ENCODE data around the gene PNPLA2.

Gene PNPLA2

DNA sequence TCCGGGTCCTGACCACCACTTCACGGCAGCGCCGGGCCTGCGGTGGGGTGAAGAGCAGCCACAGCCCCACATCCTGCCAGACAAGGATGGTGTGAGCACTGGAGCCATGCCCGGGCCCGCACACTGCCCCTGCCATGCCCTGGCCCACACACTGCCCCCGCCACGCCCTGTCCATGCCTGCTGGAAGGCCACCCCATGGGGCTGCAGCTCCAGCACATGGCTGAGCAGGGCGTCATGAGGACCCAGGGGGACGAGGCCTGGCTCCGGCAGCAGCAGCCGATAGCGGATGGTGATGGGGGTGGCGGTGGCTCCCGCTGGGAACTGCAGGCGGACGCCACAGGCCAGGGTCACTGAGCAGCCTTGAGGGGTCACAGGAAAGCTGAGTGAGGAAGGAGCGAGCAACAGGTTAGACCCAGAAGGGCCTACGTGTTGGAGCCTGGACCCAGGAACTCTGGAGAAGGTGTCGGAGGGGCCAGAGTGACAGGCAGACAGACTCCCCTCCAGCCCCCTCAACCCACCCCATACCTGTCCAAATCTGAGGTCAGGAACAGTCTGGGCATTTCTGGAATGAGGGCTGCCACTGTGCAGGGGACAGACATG is 16.6 kb upstream of the PNPLA2 start:
- no peaks in the 10 kb centered on the region for H3K27me3 Mint-ChIP-seq
- no peak overlapping the region for H3K4me3 Mint-ChIP-seq
- DNase-seq: no peak
- no peak overlapping the region for H3K27ac Mint-ChIP-seq
- peaks cover 7% of the 10 kb centered on the region for H3K4me1 Mint-ChIP-seq
- ATAC-seq: no peak
- H3K9me3 Mint-ChIP-seq: no peaks in the 10 kb centered on the region
- H3K36me3 Mint-ChIP-seq (ENCODE audit: low read depth): no peaks in the 10 kb centered on the region

DNA sequence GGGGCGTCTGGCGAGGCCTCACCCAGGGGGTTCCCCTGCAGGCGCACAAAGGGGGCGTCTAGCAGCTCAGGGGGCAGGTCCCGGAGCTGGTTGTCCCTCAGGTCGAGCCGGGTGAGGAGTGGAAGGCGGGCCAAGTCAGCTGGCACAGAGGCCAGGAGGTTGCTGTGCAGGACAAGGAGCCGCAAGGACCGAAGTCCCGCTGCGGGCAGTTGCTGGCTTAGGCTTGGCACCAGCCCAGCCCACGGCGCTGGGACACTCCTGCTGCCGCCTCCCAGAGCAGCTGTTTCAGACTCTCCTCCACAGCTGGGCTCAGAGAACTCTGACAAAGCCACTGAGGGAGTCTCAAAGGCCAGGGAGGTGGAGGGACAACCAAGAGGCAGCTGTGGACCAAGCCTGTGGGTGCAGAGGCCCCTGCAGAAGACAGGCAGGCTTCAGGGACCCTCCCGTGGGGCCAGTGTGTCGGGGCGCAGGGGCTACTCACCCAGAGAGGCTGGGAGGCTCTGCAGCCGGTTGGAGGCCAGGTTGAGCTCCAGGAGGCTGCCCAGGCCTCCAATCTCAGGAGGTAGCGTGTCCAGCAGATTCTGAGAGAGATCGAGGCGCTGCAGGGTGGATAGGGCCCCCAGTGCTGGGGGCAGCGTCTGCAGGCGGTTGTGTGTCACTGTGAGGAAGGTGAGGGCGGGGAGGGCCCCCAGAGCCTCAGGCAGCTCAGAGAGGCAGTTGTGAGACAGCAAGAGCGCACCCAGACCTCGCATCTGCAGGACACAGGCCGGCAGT is 15.8 kb upstream of the PNPLA2 start:
- ATAC-seq (no peak), DNase-seq (no peak)
- no peaks in the 10 kb centered on the region for H3K27me3 Mint-ChIP-seq
- no peaks in the 10 kb centered on the region for H3K36me3 Mint-ChIP-seq (ENCODE audit: low read depth)
- H3K4me1 Mint-ChIP-seq: peaks cover 9% of the 10 kb centered on the region
- H3K9me3 Mint-ChIP-seq: no peaks in the 10 kb centered on the region
- no peak overlapping the region for H3K27ac Mint-ChIP-seq
- H3K4me3 Mint-ChIP-seq: peak overlapping the region; percentile 43

DNA sequence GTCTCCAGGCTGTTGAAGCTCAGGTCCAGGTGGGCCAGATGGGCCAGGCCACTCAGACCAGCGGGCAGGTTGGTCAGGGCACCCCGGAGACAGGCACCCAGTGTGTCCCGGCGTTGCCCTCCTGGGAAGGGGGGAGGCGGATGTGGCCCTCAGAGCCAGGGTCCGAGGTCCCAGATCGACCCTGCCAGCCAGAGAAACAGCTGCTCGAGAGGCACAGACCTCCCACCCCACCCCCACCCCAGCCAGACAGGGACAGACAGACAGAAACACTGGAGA is 15.3 kb upstream of the PNPLA2 start:
- Mint-ChIP-seq H3K36me3 (ENCODE audit: low read depth) (no peaks in the 10 kb centered on the region), H3K9me3 (no peaks in the 10 kb centered on the region), H3K4me3 (peak overlapping the region; percentile 45), H3K27me3 (no peaks in the 10 kb centered on the region), H3K27ac (no peak overlapping the region), H3K4me1 (peaks cover 13% of the 10 kb centered on the region)
- DNase-seq (no peak), ATAC-seq (no peak)

DNA sequence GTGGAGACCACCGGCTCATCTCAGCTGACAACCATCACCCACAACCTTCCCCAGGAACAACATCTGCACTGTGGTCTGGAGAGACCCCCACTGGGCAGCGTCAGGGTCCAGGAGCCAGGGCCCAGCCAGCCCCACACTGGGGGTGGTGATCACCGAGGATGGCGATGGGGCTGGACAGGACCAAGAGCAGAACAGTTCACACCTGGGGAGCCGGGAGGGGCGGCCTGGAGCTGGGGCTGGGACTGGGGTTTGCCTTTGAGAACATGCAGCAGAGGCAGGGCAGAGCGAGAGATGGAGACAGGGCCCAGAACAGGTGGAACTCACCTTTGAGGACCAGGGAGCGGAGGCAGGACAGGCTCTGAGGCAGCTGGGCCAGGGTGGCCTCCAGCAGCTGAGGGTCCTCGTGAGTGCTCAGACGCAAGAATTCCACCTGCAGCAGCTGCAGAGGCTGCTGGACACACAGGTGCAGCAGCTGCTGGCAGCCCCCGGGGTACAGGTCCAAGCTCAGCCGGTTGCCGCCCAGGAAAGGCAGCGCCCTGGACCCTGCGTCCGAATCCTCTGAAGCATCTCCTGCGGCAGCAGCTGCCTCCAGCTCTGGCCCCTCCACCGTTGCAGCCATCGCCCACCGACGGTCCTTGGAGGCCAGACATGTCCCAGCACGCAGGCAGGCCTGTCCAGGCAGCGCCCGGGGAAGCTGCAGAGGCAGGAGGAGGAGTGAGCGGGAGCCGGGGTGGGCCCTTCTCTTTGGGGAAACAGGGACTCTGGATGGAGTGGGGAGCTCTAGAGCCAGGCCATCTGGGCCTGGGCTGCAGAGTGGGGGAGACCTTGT is 14.7 kb upstream of the PNPLA2 start:
- no peaks in the 10 kb centered on the region for H3K9me3 Mint-ChIP-seq
- H3K4me3 Mint-ChIP-seq: peak overlapping the region; percentile 77
- H3K4me1 Mint-ChIP-seq: peaks cover 19% of the 10 kb centered on the region
- DNase-seq: no peak
- ATAC-seq: no peak
- no peaks in the 10 kb centered on the region for H3K27me3 Mint-ChIP-seq
- peaks cover 1% of the 10 kb centered on the region for H3K36me3 Mint-ChIP-seq (ENCODE audit: low read depth)
- peak overlapping the region; percentile 39 for H3K27ac Mint-ChIP-seq

DNA sequence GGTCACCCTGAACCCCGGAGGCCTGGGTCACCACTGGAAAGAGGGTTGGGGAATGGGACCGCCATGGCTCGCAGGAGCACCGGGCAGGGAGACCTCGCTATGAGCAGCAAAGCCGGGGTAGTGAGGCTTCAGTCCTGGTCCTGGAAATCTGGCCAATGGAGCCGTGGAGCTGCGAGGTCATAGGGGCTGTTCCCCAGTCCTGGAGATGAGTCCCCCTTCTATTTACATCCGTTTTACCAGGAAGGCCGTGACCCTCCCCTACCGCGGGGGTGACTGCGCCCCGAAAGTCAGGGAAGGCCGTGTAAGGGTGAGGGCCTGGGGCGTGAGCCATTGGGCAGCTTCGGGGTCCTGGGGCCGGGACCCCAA is 14.1 kb upstream of the PNPLA2 start:
- Mint-ChIP-seq H3K36me3 (ENCODE audit: low read depth) (peaks cover 1% of the 10 kb centered on the region), H3K27me3 (no peaks in the 10 kb centered on the region), H3K9me3 (no peaks in the 10 kb centered on the region), H3K4me1 (peaks cover 21% of the 10 kb centered on the region), H3K4me3 (peak overlapping the region; percentile 77), H3K27ac (peak overlapping the region; percentile 39)
- no peak for DNase-seq
- no peak for ATAC-seq

DNA sequence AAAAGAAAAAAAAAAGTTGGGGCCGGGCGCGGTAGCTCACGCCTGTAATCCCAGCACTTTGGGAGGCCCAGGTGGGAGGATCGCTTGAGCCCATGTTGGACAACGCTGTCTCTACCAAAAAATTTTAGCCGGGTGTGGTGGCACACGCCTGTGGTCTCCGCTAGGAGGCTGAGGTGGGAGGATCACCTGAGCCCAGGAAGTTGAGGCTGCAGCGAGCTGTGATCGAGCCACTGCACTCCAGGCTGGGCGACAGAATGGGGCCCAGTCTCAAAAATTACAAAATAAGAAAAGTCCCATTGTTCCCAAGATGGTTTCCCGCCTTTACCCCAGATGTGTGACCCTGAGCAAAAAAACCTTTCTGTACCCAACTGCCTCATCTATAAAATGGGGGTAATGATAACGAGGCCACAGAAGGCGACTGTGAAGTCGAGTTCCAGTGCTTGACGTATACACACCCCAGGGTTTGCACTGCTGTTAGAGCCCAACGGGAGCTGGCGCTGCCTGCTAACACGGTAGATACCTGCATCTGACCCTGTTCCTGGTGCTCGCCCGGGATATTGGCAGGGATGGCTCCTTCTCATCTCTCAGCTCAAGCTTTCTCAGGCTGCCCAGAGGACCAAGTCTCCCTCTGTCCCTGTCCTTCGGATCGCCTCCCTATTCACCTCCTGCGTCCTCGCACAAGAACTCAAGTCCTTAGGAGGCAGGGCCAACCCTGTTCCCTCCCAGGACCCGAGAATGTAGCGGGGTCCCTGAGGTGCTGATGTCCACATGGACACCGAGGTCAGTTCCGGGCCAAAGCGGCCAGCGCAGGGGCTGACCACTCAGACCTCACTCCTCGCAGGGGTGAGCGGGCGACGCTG is 10.1 kb upstream of the PNPLA2 start:
- Mint-ChIP-seq H3K27ac (peak overlapping the region; percentile 98), H3K36me3 (ENCODE audit: low read depth) (peaks cover 36% of the 10 kb centered on the region), H3K4me3 (peak overlapping the region; percentile 93), H3K9me3 (no peaks in the 10 kb centered on the region), H3K27me3 (no peaks in the 10 kb centered on the region), H3K4me1 (peaks cover 45% of the 10 kb centered on the region)
- DNase-seq (no peak), ATAC-seq (no peak)

DNA sequence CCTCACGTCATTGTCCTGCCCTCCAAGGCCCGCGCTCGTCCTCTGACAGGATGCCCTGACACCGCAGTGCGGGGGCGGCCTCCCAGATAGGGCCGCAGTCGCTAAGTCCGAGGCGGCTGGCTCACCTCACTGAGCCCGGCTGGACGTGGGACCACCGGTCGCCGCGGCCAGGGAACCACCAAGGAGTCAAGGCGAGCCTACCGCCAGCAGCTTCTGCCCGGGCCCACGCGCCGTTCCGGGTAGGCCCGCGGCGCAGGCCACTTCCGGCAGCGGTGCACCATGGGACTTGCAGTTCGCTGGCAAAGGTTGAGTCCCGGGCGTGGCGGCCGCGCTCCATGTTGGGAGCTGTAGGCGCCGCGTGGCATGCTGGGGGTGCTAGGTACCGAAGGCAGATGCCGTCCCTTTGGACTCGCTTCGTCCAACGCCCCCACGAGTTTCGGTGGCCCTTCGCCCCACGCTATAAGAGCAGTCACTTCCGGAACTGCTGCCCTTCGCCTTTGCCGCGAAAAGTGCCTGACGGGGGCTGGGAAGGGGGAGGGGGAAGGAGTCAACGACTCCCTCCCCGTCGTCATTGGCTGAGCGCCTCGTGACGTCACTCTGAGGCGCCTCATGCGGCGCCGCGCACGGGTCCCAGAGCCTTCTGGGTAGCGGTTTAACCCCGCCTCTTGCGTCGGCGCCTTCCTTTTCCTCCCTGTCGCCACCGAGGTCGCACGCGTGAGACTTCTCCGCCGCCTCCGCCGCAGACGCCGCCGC is 9.3 kb upstream of the PNPLA2 start, which contains the start of gene RPLP2:
RPLP2 (plus strand) TSS at position 681 of the 753 bp plus-strand sequence. CDS start 268 bp downstream, outside the sequence.
- peaks cover 39% of the 10 kb centered on the region for H3K36me3 Mint-ChIP-seq (ENCODE audit: low read depth)
- H3K27ac Mint-ChIP-seq: peak within 1 kb of the TSS; percentile 98
- H3K4me1 Mint-ChIP-seq: peaks cover 42% of the 10 kb centered on the region
- ATAC-seq (peak; percentile 80), DNase-seq (peak; percentile 99)
- peak within 1 kb of the TSS; percentile 93 for H3K4me3 Mint-ChIP-seq
- H3K27me3 Mint-ChIP-seq: no peaks in the 10 kb centered on the region
- no peaks in the 10 kb centered on the region for H3K9me3 Mint-ChIP-seq

DNA sequence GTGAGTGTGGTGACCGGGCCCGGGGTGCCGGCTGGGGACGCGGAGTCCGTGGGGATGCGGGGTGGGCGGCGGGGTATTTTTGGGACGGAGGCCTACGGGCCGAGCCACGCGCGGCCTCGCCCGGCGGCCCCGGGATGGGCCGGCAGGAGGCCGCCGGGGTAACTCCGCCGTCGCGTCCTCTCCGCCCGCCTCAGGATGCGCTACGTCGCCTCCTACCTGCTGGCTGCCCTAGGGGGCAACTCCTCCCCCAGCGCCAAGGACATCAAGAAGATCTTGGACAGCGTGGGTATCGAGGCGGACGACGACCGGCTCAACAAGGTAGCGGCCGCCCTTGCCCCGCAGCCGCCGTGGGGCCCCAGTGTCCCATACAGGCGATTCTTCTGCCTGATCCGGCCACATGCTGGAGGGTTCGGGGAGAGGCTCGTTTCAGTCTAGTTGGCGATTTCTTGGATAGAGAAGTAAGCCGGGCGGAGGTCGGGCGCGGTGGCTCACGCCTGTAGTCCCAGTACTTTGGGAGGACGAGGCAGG is 8.6 kb upstream of the PNPLA2 start:
- Mint-ChIP-seq H3K27ac (peak overlapping the region; percentile 98), H3K27me3 (no peaks in the 10 kb centered on the region), H3K9me3 (no peaks in the 10 kb centered on the region), H3K36me3 (ENCODE audit: low read depth) (peaks cover 39% of the 10 kb centered on the region), H3K4me1 (peaks cover 42% of the 10 kb centered on the region), H3K4me3 (peak overlapping the region; percentile 93)
- no peak for DNase-seq
- ATAC-seq: no peak

DNA sequence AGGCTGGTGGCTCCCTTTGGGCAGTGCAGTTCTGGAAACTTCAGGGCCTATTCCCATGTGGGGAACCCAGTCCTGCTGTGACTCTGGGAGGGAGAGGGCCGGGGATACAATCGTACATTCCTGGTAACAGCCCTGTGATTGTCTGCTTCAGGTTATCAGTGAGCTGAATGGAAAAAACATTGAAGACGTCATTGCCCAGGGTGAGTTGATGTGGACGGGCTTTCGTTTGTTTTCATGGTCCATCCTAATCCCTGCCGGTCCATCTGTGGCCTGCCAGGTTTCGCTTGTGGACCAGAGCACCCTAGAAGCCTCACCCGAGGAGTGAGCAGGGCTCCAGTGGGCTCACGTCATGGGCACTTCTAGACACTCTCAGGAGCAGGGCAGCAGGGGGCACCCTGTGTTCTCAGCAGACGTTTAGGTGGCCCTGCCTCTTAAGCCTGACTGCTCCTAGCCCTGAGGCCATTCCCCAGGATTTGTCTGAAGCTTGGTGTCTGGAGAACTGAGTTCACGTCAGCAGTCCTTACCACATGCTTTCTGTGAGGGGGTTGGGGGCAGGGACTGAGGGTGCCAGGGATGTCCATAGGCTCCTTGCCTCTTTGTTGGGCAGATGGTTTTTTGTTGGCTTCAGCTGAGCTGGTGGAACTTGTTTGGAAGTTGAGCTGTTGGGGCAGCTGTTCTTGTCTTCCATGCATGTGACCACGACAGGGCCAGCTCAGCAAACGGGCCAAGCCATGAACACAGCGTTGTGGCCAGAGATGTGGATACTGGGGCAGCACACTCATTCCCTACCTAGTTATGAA is 7.1 kb upstream of the PNPLA2 start:
- no peak for ATAC-seq
- Mint-ChIP-seq H3K27ac (peak overlapping the region; percentile 98), H3K9me3 (no peaks in the 10 kb centered on the region), H3K4me1 (peaks cover 38% of the 10 kb centered on the region), H3K4me3 (peak overlapping the region; percentile 93), H3K36me3 (ENCODE audit: low read depth) (peaks cover 39% of the 10 kb centered on the region), H3K27me3 (no peaks in the 10 kb centered on the region)
- DNase-seq: no peak

DNA sequence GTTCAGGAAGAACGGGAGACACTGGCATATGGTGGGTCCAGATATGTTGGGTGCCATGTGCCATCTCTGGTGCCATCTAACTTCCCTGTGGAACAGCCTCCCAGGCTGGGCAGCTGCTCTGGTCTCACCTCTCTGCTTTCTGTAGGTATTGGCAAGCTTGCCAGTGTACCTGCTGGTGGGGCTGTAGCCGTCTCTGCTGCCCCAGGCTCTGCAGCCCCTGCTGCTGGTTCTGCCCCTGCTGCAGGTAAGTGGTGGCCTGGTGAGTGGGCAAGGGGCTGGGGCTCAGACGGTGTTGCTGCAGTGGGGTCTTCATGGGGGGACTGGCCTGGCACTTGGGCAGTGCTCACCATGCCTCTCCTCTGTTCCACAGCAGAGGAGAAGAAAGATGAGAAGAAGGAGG is 6.3 kb upstream of the PNPLA2 start:
- peak overlapping the region; percentile 93 for H3K4me3 Mint-ChIP-seq
- H3K27me3 Mint-ChIP-seq: no peaks in the 10 kb centered on the region
- DNase-seq: no peak
- peaks cover 39% of the 10 kb centered on the region for H3K36me3 Mint-ChIP-seq (ENCODE audit: low read depth)
- peaks cover 38% of the 10 kb centered on the region for H3K4me1 Mint-ChIP-seq
- no peak for ATAC-seq
- H3K27ac Mint-ChIP-seq: peak overlapping the region; percentile 98
- no peaks in the 10 kb centered on the region for H3K9me3 Mint-ChIP-seq

DNA sequence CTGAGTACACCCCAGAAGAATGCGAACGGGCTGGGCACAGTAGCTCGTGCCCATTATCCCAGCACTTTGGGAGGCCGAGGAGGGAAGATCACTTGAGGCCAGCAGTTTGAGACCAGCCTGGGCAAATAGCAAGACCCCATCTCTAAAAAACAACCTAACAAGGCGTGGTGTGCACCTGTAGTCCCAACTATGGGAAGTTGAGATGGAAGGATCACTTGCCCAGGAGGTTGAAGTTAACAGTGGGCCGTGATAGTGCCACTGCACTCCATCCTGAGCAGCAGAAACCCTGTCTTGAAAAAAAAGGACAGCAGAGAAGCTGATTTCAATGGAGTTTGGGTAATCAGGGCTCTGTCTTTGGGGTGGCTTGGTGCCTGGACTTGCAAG is 5.7 kb upstream of the PNPLA2 start:
- peaks cover 39% of the 10 kb centered on the region for H3K36me3 Mint-ChIP-seq (ENCODE audit: low read depth)
- no peaks in the 10 kb centered on the region for H3K27me3 Mint-ChIP-seq
- H3K4me3 Mint-ChIP-seq: peak overlapping the region; percentile 93
- peaks cover 34% of the 10 kb centered on the region for H3K4me1 Mint-ChIP-seq
- no peaks in the 10 kb centered on the region for H3K9me3 Mint-ChIP-seq
- ATAC-seq (no peak), DNase-seq (no peak)
- peak overlapping the region; percentile 98 for H3K27ac Mint-ChIP-seq

DNA sequence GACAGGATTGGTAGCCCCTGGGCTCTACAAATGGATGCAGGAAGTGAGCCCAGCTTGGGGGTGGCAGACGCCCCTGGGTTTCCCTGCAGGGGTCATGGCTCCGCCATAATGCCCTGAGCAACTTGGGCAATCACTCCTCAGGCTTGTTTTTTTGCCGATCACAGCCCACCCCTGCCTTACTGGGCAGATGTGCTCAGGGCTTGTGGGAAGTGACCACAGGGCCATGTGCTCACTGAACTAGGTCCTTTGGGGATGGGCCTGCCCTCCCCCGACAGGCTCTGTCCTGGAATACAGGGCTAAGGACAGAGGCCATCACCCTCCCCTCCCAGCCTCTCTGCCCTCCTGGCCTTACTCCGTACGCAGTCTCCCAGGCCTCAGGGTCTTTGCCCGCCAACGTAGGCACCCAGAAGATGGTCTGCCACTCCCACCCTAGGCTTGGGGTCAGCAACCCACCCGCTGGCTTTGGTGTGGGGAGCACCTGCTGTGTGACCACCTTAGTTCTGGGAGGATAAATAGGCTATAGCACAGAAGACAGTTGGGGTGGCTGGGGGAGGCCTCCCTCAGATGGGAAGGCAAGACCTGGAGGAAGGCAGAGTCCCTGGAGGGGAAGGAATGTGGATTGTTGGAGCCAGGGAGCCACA is 5.1 kb upstream of the PNPLA2 start:
- Mint-ChIP-seq H3K4me3 (peak overlapping the region; percentile 93), H3K4me1 (peaks cover 34% of the 10 kb centered on the region), H3K36me3 (ENCODE audit: low read depth) (peaks cover 39% of the 10 kb centered on the region), H3K27me3 (no peaks in the 10 kb centered on the region), H3K27ac (peak overlapping the region; percentile 98), H3K9me3 (no peaks in the 10 kb centered on the region)
- ATAC-seq: no peak
- no peak for DNase-seq
